Caco-2 (cell line): ENCODE measurements around the gene ISM1. TPM values are rescaled to one million over a fixed set of nuclear protein-coding genes. Genes with fewer than 3 reads are reported as not detected.

Experiments used
- BruUV-seq: library from RNA; stranded (reverse); fragments of 400-500 nt; replicated peaks from 2 replicates; lab custom pipeline; 2021; lab: Mats Ljungman, UMichigan
- CTCF ChIA-PET: fragments of 300-600 bp; sonication (Branson Sonifier 250); formaldehyde crosslinking; loops from one replicate; lab custom pipeline; 2022; ENCODE audit warnings: antibody characterized with exemption; lab: Charles Lee
- POLR2A ChIA-PET: fragments of 300-600 bp; sonication (Branson Sonifier 250); formaldehyde crosslinking; loops from one replicate; lab custom pipeline; 2022; ENCODE audit warnings: antibody characterized with exemption; lab: Charles Lee
- DNase-seq, 2 experiments: peaks; one replicate each; pipeline versions ENCODE4 v3.0.0 to v3.0.0-alpha.2; 2020 to 2022
- H3K27me3 ChIP-seq: replicated peaks from 2 replicates; pipeline ENCODE4 v1.6.0; 2011; ENCODE audit warnings: low read length; ENCODE audit not compliant: control insufficient read depth, insufficient read depth
- H3K36me3 ChIP-seq: 2 replicates; pipeline ENCODE4 v1.5.1; 2011; ENCODE audit warnings: low read length; ENCODE audit not compliant: control insufficient read depth, insufficient read depth
- H3K4me1 ChIP-seq: fragments of 250-450 bp; sonication (Bioruptor Pico); 2 replicates; pipeline ENCODE4 v1.5.1; 2020; ENCODE audit warnings: mild to moderate bottlenecking
- H3K4me3 ChIP-seq: 2 replicates; pipeline ENCODE4 v1.5.1; 2011; ENCODE audit warnings: low read depth, mild to moderate bottlenecking, control low read depth, low read length
- H3K9me3 ChIP-seq: fragments of 250-450 bp; sonication (Bioruptor Pico); 2 replicates; pipeline ENCODE4 v1.5.1; 2020; ENCODE audit warnings: mild to moderate bottlenecking, moderate library complexity
- H3K27ac Mint-ChIP-seq: one replicate; pipeline ENCODE4 v1.8.0; 2022; ENCODE audit warnings: mixed read lengths; ENCODE audit not compliant: unreplicated experiment
- H3K27me3 Mint-ChIP-seq: one replicate; pipeline ENCODE4 v1.8.0; 2022; ENCODE audit warnings: mixed read lengths; ENCODE audit not compliant: insufficient read depth, unreplicated experiment
- H3K36me3 Mint-ChIP-seq: one replicate; pipeline ENCODE4 v1.8.0; 2022; ENCODE audit warnings: mild to moderate bottlenecking, mixed read lengths; ENCODE audit not compliant: insufficient read depth, unreplicated experiment
- H3K4me1 Mint-ChIP-seq: one replicate; pipeline ENCODE4 v1.8.0; 2022; ENCODE audit warnings: low read depth, mixed read lengths; ENCODE audit not compliant: unreplicated experiment
- H3K4me3 Mint-ChIP-seq: one replicate; pipeline ENCODE4 v1.8.0; 2022; ENCODE audit warnings: mild to moderate bottlenecking, moderate library complexity, mixed read lengths; ENCODE audit not compliant: unreplicated experiment
- H3K9me3 Mint-ChIP-seq: one replicate; pipeline ENCODE4 v1.8.0; 2022; ENCODE audit warnings: mixed read lengths; ENCODE audit not compliant: unreplicated experiment
- intact Hi-C: fragments of 100-400 bp; cut with micrococcal nuclease; formaldehyde crosslinking; loops from one replicate; pipeline ENCODE4 v1.10.0; 2022; ENCODE audit not compliant: unreplicated experiment
- total RNA-seq: library from RNA; stranded (reverse); gene quantifications from 2 replicates; pipeline ENCODE4 v1.2.3, GENCODE V29; 2022
- TF ChIP-seq, protein P1 (sequence below), 2 experiments: fragments of 200-600 bp in 1 of 2; IDR thresholded peaks; 1 replicate in 1 of 2; 2 replicates in 1 of 2; pipeline versions ENCODE4 v1.5.1 to v1.8.0; 2011 to 2022; ENCODE audit warnings: antibody characterized with exemption in 1 of 2, control low read depth in 1 of 2, inconsistent platforms in 1 of 2, low read depth in 1 of 2, low read length in 1 of 2, mild to moderate bottlenecking in 1 of 2, moderate library complexity in 1 of 2; ENCODE audit not compliant: insufficient read depth in 1 of 2, severe bottlenecking in 1 of 2, unreplicated experiment in 1 of 2

Gene ISM1
- total RNA-seq, 1 experiment from 2014 or later: 1.8 TPM

DNA sequence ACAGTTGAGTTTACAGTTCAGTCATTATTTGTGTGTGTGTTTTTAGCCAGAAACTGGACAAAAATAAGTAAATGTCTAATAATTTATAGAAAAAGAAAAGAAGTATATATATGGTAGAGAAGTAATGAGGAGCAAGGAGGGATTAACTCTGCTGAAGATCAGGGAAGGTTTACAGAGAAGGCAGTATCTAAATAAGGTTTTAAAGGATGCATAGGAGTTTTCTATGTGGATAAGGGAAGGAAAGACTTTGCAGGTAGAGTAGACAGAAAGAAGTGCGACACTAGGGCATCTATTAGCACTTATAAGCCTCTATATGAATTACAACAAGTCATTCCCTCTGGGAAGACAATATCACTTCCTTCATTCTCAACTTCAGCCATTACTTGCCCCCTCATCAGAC, 34.3 kb downstream of the ISM1 start:
- intact Hi-C loops: no loop called here
- no peaks in the 10 kb centered on the region for H3K27me3 ChIP-seq

DNA sequence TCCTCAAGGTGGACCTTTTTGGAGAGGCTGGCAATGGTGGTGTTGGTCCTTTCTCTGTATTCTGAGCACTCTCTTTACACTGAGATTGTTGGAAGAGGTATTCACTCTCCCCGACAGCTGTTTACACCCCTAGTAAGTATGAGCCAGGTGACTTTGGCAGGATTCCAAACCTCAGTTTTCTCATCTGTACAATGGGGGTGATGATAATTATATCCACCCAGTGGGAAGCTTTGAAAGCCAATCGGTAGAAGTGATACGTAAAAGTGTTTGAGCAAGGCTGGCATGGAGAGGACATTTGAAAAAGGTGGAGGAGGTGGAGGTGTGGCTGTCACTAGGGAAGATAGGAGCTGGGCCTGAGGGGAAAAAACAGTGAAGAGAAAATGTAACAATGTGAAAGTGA, 35.5 kb downstream of the ISM1 start:
- CTCF ChIA-PET: no interaction called here
- DNase-seq: no peak
- intact Hi-C loops: no loop called here
- TF ChIP-seq, protein P1, sequence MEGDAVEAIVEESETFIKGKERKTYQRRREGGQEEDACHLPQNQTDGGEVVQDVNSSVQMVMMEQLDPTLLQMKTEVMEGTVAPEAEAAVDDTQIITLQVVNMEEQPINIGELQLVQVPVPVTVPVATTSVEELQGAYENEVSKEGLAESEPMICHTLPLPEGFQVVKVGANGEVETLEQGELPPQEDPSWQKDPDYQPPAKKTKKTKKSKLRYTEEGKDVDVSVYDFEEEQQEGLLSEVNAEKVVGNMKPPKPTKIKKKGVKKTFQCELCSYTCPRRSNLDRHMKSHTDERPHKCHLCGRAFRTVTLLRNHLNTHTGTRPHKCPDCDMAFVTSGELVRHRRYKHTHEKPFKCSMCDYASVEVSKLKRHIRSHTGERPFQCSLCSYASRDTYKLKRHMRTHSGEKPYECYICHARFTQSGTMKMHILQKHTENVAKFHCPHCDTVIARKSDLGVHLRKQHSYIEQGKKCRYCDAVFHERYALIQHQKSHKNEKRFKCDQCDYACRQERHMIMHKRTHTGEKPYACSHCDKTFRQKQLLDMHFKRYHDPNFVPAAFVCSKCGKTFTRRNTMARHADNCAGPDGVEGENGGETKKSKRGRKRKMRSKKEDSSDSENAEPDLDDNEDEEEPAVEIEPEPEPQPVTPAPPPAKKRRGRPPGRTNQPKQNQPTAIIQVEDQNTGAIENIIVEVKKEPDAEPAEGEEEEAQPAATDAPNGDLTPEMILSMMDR (IDR thresholded peaks at IDR 0.05; ENCODE audit: insufficient read depth in 1 of 2, low read depth in 1 of 2, low read length in 1 of 2, severe bottlenecking in 1 of 2, unreplicated experiment in 1 of 2): no peak
- Mint-ChIP-seq H3K4me3 (no peak overlapping the region), H3K27me3 (no peaks in the 10 kb centered on the region), H3K4me1 (no peaks in the 10 kb centered on the region), H3K27ac (no peak overlapping the region), H3K9me3 (no peaks in the 10 kb centered on the region), H3K36me3 (no peaks in the 10 kb centered on the region)
- Histone ChIP-seq H3K4me1 (peaks cover 3% of the 10 kb centered on the region), H3K4me3 (no peak overlapping the region), H3K36me3 (no peaks in the 10 kb centered on the region), H3K27me3 (no peaks in the 10 kb centered on the region), H3K9me3 (no peaks in the 10 kb centered on the region)
- POLR2A ChIA-PET: no interaction called here
- no TSS peak for BruUV-seq

More for the DNA sequence above, 34.3 kb downstream of the ISM1 start:
- no peaks in the 10 kb centered on the region for H3K4me1 Mint-ChIP-seq
- no peak overlapping the region for H3K27ac Mint-ChIP-seq
- no peak overlapping the region for H3K4me3 Mint-ChIP-seq
- Histone ChIP-seq H3K36me3 (no peaks in the 10 kb centered on the region), H3K4me1 (no peaks in the 10 kb centered on the region), H3K4me3 (no peak overlapping the region), H3K9me3 (no peaks in the 10 kb centered on the region)
- no peaks in the 10 kb centered on the region for H3K9me3 Mint-ChIP-seq
- ChIA-PET CTCF (no interaction called here), POLR2A (no interaction called here)
- TF ChIP-seq, protein P1 (IDR thresholded peaks at IDR 0.05; ENCODE audit: insufficient read depth in 1 of 2, low read depth in 1 of 2, low read length in 1 of 2, severe bottlenecking in 1 of 2, unreplicated experiment in 1 of 2): no peak
- H3K27me3 Mint-ChIP-seq: no peaks in the 10 kb centered on the region
- DNase-seq: no peak
- no peaks in the 10 kb centered on the region for H3K36me3 Mint-ChIP-seq
- no TSS peak for BruUV-seq

DNA sequence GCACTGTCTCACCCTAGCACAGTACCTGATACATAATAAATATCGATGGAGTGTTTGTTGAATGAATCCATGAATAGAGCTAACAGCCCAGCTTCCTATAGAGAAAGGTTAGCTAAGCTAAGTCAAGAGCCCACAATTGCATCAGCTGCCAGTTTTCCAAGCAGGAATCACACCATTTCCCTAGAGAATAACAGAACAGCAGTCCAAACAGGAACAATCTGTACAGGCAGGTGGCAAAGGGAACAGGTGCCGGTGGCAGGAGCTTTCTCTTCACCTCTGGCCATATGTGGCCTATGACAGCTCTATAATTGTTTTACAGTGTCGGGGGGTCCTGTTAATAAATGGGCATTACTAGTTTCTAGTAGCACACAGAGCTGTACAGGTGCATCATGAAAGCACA, 38.8 kb downstream of the ISM1 start:
- H3K4me3 ChIP-seq: no peak overlapping the region
- intact Hi-C loops: no loop called here
- no peak for DNase-seq
- H3K36me3 ChIP-seq: no peaks in the 10 kb centered on the region
- H3K36me3 Mint-ChIP-seq: no peaks in the 10 kb centered on the region
- no TSS peak for BruUV-seq
- peaks cover 18% of the 10 kb centered on the region for H3K4me1 Mint-ChIP-seq
- no peaks in the 10 kb centered on the region for H3K9me3 ChIP-seq
- peaks cover 23% of the 10 kb centered on the region for H3K4me1 ChIP-seq
- H3K9me3 Mint-ChIP-seq: no peaks in the 10 kb centered on the region
- no peaks in the 10 kb centered on the region for H3K27me3 Mint-ChIP-seq
- TF ChIP-seq, protein P1 (IDR thresholded peaks at IDR 0.05; ENCODE audit: insufficient read depth in 1 of 2, low read depth in 1 of 2, low read length in 1 of 2, severe bottlenecking in 1 of 2, unreplicated experiment in 1 of 2): no peak
- CTCF ChIA-PET: interaction anchor here (0.6 kb wide), 1 partner anchor 140 kb away, joined by 3 read pairs; no protein-coding TSS in a partner anchor
- POLR2A ChIA-PET: no interaction called here
- H3K27me3 ChIP-seq: no peaks in the 10 kb centered on the region
- no peak overlapping the region for H3K4me3 Mint-ChIP-seq
- no peak overlapping the region for H3K27ac Mint-ChIP-seq
